SK-N-SH treated with all-trans-retinoic acid at 6 μM for 48 hours (cell line): ENCODE results near the gene CASP9.

Experiments
- TOX ChIP-seq: fragments of 250-450 bp; sonication (Bioruptor Pico); IDR thresholded peaks from 2 replicates; pipeline ENCODE4 v1.8.0; 2021; ENCODE audit warnings: mild to moderate bottlenecking, moderate library complexity, borderline replicate concordance
- ZNF8 ChIP-seq: fragments of 450-650 bp; formaldehyde crosslinking; IDR thresholded peaks from 2 replicates; pipeline ENCODE4 v1.5.0; 2020; ENCODE audit warnings: mild to moderate bottlenecking, moderate library complexity

- TF ChIP-seq TOX (no peak), ZNF8 (CRISPR knock-in tag) (no peak)
Measured at GRCh38 chr1:15445390-15446122, 78.5 kb downstream of the CASP9 start.
